HG03280 (cell line): ENCODE measurements around the gene CCDC88B.

Experiments
- ATAC-seq: cut with Tn5 transposase; IDR thresholded peaks from one replicate; pipeline ENCODE4 v1.9.1; 2021; ENCODE audit warnings: mild to moderate bottlenecking, moderate library complexity; ENCODE audit not compliant: unreplicated experiment

CCDC88B gene

DNA sequence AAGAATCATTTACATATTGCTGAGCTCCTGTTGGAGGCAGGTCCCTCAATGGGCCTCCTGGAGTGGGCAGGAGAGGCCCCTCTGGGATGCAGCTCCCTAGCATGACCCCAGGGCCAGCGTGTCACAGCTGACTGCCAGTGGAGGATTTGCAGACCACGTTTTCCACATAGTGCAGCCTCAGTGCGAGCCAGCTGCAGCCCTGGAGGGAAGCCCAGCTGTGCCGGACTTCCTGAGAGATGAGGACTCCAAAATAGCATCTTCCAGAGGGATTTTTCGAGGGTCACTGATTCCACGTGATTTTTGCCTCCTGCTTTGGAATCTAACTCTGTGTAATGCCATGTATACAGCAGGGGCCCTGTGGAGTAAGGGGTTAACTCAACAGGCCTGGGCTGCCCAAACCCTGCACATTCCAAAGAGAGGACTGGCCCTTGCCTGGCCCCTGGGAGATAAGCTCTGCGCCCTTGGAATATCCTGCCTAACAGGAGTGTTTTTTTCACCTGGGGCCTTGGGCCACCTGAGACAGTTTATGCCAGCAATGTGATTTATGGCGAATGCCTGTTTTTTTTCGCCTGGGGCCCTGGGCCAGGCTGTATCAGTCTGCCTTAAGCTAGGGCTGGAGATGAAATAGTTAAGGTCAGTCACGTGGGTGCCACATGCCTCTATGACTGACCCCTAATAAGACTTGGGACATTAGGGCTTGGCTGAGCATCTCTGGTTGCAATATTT, 66.4 kb downstream of the CCDC88B start:
- ATAC-seq = no peak
